HepG2 (cell line): Measurements from ENCODE around the gene FRS2. TPM values are rescaled to one million over a fixed set of nuclear protein-coding genes. Genes with fewer than 3 reads are reported as not detected.

Experiments
- ATAC-seq: fragments of 200-7000 bp; cut with Tn5 transposase; 3 replicates; pipeline ENCODE4 v1.9.1; 2020; ENCODE audit warnings: mild to moderate bottlenecking, moderate library complexity
- BruUV-seq: library from RNA; stranded (reverse); fragments of 400-500 nt; replicated peaks from 2 replicates; lab custom pipeline; 2021; lab: Mats Ljungman, UMichigan
- CTCF ChIA-PET: fragments of 300-600 bp; formaldehyde crosslinking; extraction: SDS; loops from one replicate; lab custom pipeline; 2021; ENCODE audit warnings: low total read pairs, inconsistent platforms, low intra/inter-chr PET ratio; lab: Yijun Ruan, JAX
- POLR2A ChIA-PET: fragments of 350-600 bp; sonication (Branson Sonifier 250); formaldehyde crosslinking; loops from one replicate; lab custom pipeline; 2020; ENCODE audit warnings: antibody characterized with exemption, inconsistent platforms; lab: Yijun Ruan, JAX
- DNase-seq: peaks from one replicate; pipeline ENCODE4 v3.0.0-alpha.2; 2015; ENCODE audit warnings: low spot score
- FAIRE-seq: peaks from 3 replicates; lab custom pipeline; 2011; peaks lifted over from hg19 to GRCh38; lab: Jason Lieb, UNC
- H2AFZ ChIP-seq: one replicate; pipeline ENCODE4 v1.6.1; 2011; ENCODE audit warnings: low read length, inconsistent platforms
- H3K27ac ChIP-seq: fragments of 300-600 bp; 3 replicates; pipeline ENCODE4 v1.8.0; 2011; ENCODE audit warnings: mixed run types, mild to moderate bottlenecking, mixed read lengths, low read length, inconsistent platforms; ENCODE audit not compliant: insufficient read depth; ENCODE audit errors: extremely low read length
- H3K27me3 ChIP-seq, 2 experiments: fragments of 200-600 bp in 1 of 2; 2 replicates in 1 of 2; 3 replicates in 1 of 2; pipeline versions ENCODE4 v1.6.0 to v1.8.0; 2011; ENCODE audit warnings: low read length in 2 of 2, mild to moderate bottlenecking in 2 of 2, moderate library complexity in 2 of 2, inconsistent platforms in 1 of 2; ENCODE audit not compliant: insufficient read depth in 2 of 2, control insufficient read depth in 1 of 2
- H3K36me3 ChIP-seq, 2 experiments: fragments of 200-600 bp in 1 of 2; replicated peaks in 1 of 2; 2 replicates in 1 of 2; 3 replicates in 1 of 2; pipeline versions ENCODE4 v1.5.1 to v1.8.0; 2011; ENCODE audit warnings: low read length in 2 of 2, inconsistent platforms in 1 of 2; ENCODE audit not compliant: insufficient read depth in 2 of 2, control insufficient read depth in 1 of 2
- H3K4me1 ChIP-seq: 2 replicates; pipeline ENCODE4 v1.5.1; 2012; ENCODE audit warnings: low read length, inconsistent platforms; ENCODE audit not compliant: insufficient read depth
- H3K4me2 ChIP-seq: 2 replicates; pipeline ENCODE4 v1.6.0; 2011; ENCODE audit warnings: low read depth, low read length, inconsistent platforms
- H3K4me3 ChIP-seq, 3 experiments: fragments of 200-600 bp in 1 of 3; sonication (generic), shearing (Covaris generic) in 1 of 3; replicated peaks in 1 of 3; 2 replicates each; pipeline ENCODE4 v1.5.1; 2011 to 2016; ENCODE audit warnings: low read length in 3 of 3, inconsistent platforms in 2 of 3, low read depth in 2 of 3, mild to moderate bottlenecking in 2 of 3, control low read depth in 1 of 3, mixed read lengths in 1 of 3; ENCODE audit not compliant: insufficient read depth in 1 of 3
- H3K79me2 ChIP-seq: one replicate; pipeline ENCODE4 v1.6.1; 2011; ENCODE audit warnings: low read length, inconsistent platforms; ENCODE audit not compliant: insufficient read depth
- H3K9ac ChIP-seq: 2 replicates; pipeline ENCODE4 v1.6.0; 2011; ENCODE audit warnings: mild to moderate bottlenecking, low read depth, low read length, inconsistent platforms; ENCODE audit not compliant: insufficient read depth
- H3K9me3 ChIP-seq: 2 replicates; pipeline ENCODE4 v1.5.1; 2012; ENCODE audit warnings: mild to moderate bottlenecking, low read length
- H4K20me1 ChIP-seq: 2 replicates; pipeline ENCODE4 v1.6.0; 2011; ENCODE audit warnings: inconsistent platforms, mild to moderate bottlenecking, low read length, moderate library complexity; ENCODE audit not compliant: insufficient read depth
- HES4 ChIP-seq: sonication (generic); formaldehyde crosslinking; IDR thresholded peaks from 2 replicates; pipeline ENCODE4 v1.9.0; 2021; ENCODE audit warnings: mild to moderate bottlenecking, missing genetic modification reagents, borderline replicate concordance
- MEF2D ChIP-seq: sonication (generic); formaldehyde crosslinking; IDR thresholded peaks from 2 replicates; pipeline ENCODE4 v1.5.1; 2020; ENCODE audit warnings: mild to moderate bottlenecking, missing genetic modification reagents
- NFRKB ChIP-seq: fragments of 450-650 bp; IDR thresholded peaks from 2 replicates; pipeline ENCODE4 v1.6.1; 2017
- POLR2AphosphoS2 ChIP-seq: IDR thresholded peaks from 2 replicates; pipeline ENCODE4 v1.6.1; 2011; ENCODE audit warnings: low read depth, low read length, improper control_type of control experiment
- ZNF704 ChIP-seq: sonication (generic); formaldehyde crosslinking; IDR thresholded peaks from 2 replicates; pipeline ENCODE4 v1.8.1; 2023; ENCODE audit warnings: mild to moderate bottlenecking, inconsistent platforms, moderate library complexity, missing genetic modification reagents, borderline replicate concordance
- ZNF770 ChIP-seq: sonication (generic); formaldehyde crosslinking; IDR thresholded peaks from 2 replicates; pipeline ENCODE4 v1.5.0; 2020; ENCODE audit warnings: mild to moderate bottlenecking, missing genetic modification reagents
- WGBS: methylation state at CpG from one replicate; pipeline ENCODE4 v1.1.6; 2017; ENCODE audit warnings: low lambda C conversion rate; 5-methylcytosine and 5-hydroxymethylcytosine counted together
- in situ Hi-C: cut with HindIII; loops from 2 replicates; pipeline ENCODE4 v1.10.0; 2017; ENCODE audit warnings: low pct_unique_long_range_greater_than_20kb; ENCODE audit not compliant: extremely low pct_ligation_motif_present
- intact Hi-C: fragments of 100-400 bp; cut with micrococcal nuclease; formaldehyde crosslinking; loops from one replicate; pipeline ENCODE4 v1.10.0; 2022; ENCODE audit not compliant: unreplicated experiment
- polyA plus RNA-seq, 8 experiments: library from polyadenylated mRNA; depleted of rRNA in 3 of 8; stranded (reverse) in 7 of 8; unstranded in 1 of 8; fragments of >200 nt; fragmentation: Illumina TruSeq in 4 of 8; extraction: Trizol in 4 of 8; gene quantifications; 2 replicates each; pipeline versions ENCODE4 v1.2.1 to v1.2.3, GENCODE V29; 2011 to 2016; ENCODE audit warnings: low read depth in 4 of 8, missing spikeins in 1 of 8, mixed read lengths in 1 of 8; ENCODE audit not compliant: insufficient read depth in 1 of 8
- total RNA-seq, 5 experiments: library from RNA; depleted of rRNA; stranded (reverse); fragments of >200 nt; fragmentation: Illumina TruSeq; extraction: Trizol; gene quantifications; 2 replicates each; pipeline ENCODE4 v1.2.3, GENCODE V29; 2016; ENCODE audit warnings: low read depth in 1 of 5
- TF ChIP-seq, protein P1 (sequence below): sonication (generic); formaldehyde crosslinking; IDR thresholded peaks from 2 replicates; pipeline ENCODE4 v1.5.1; 2020; ENCODE audit warnings: mild to moderate bottlenecking, missing genetic modification reagents, borderline replicate concordance

Gene FRS2
- total and polyA plus RNA-seq, 2 of the 13 experiments (the other 11 are each of a cell fraction or from before 2014, with no cell fraction given) = 8.3 to 16.8 TPM

- ATAC-seq (no peak), FAIRE-seq (no peak), DNase-seq (no peak)
- Histone ChIP-seq H3K27me3 (no peaks in the 10 kb centered on the region; a peak in 1 of 5 replicates), H2AFZ (no peak overlapping the region), H3K9ac (peak overlapping the region; percentile 93), H4K20me1 (peaks cover 19% of the 10 kb centered on the region), H3K79me2 (peaks cover 62% of the 10 kb centered on the region), H3K27ac (no peak overlapping the region), H3K9me3 (no peaks in the 10 kb centered on the region), H3K4me1 (peaks cover 72% of the 10 kb centered on the region), H3K4me2 (peak overlapping the region; percentile 77), H3K36me3 (no peaks in the 10 kb centered on the region), H3K4me3 (peak overlapping the region; percentile 89 to 98 (median 96))
- TF ChIP-seq NFRKB (no peak), HES4 (CRISPR knock-in tag) (no peak), MEF2D (CRISPR knock-in tag) (no peak), ZNF704 (no peak), ZNF770 (CRISPR knock-in tag) (peak; percentile 70), POLR2AphosphoS2 (no peak)
- TF ChIP-seq, protein P1, sequence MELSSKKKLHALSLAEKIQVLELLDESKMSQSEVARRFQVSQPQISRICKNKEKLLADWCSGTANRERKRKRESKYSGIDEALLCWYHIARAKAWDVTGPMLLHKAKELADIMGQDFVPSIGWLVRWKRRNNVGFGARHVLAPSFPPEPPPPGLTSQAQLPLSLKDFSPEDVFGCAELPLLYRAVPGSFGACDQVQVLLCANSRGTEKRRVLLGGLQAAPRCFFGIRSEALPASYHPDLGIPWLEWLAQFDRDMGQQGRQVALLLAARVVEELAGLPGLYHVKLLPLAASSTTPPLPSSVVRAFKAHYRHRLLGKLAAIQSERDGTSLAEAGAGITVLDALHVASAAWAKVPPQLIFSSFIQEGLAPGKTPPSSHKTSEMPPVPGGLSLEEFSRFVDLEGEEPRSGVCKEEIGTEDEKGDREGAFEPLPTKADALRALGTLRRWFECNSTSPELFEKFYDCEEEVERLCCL (CRISPR knock-in tag) = no peak
- in situ Hi-C loops (loop anchor here (5.0 kb wide), 1 partner anchor 100 kb away; no protein-coding TSS in a partner anchor), intact Hi-C loops (loop anchor here (2.0 kb wide), 1 partner anchor 99 kb away; no protein-coding TSS in a partner anchor)
- WGBS = 51% methylated on average over 5 of the region's 5 CpGs
- ChIA-PET POLR2A (interaction anchor here (3.3 kb wide), 1 partner anchor 13 kb away, joined by 9 read pairs; no protein-coding TSS in a partner anchor), CTCF (interaction anchor here (1.3 kb wide), 1 partner anchor 99 kb away, joined by 8 read pairs; no protein-coding TSS in a partner anchor)
- BruUV-seq = no TSS peak
These were observed 1.6 kb downstream of the FRS2 start for GRCh38 chr12:69471667-69472385.
